GM19023 (cell line): ENCODE measurements around the gene CASZ1.
A peak's percentile ranks its signal among the peaks of the same experiment; 100 is the strongest.

Experiments used
- ATAC-seq: cut with Tn5 transposase; IDR thresholded peaks from one replicate; pipeline ENCODE4 v1.9.1; 2021; ENCODE audit warnings: mild to moderate bottlenecking, moderate library complexity; ENCODE audit not compliant: unreplicated experiment

CASZ1 gene

GRCh38 chr1:10710489-10710888 is 86.0 kb downstream of the CASZ1 start:
- no peak for ATAC-seq

GRCh38 chr1:10709646-10710045 is 86.8 kb downstream of the CASZ1 start:
- ATAC-seq, result no peak

- ATAC-seq, result no peak
Observed at GRCh38 chr1:10709165-10709564, 87.3 kb downstream of the CASZ1 start.

DNA sequence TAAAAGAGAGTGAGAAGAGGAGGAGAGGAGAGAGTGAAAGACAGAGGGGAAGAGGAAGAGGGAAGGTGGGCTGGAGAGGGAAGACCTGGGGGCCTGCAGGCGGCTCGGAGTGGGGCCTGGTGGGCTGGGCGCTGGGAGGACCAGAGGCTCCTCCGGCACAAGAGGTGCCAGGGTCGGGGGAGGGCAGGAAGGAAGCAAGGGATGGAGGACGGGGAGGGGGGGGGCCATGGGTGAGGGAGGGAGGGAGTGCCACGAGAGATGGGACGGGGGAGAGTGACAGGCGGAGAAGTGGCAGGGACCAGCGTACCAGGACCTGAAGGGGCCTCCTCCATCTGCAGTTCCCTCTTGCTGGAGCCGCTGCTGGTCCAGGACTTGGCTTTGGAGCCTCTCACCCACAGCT is 87.7 kb downstream of the CASZ1 start:
- ATAC-seq, result no peak

GRCh38 chr1:10707208-10707607 is 89.2 kb downstream of the CASZ1 start:
- ATAC-seq, result no peak

- no peak for ATAC-seq
Observed at GRCh38 chr1:10706376-10706913, 90.0 kb downstream of the CASZ1 start.

- no peak for ATAC-seq
Observed at GRCh38 chr1:10705953-10706352, 90.5 kb downstream of the CASZ1 start.

DNA sequence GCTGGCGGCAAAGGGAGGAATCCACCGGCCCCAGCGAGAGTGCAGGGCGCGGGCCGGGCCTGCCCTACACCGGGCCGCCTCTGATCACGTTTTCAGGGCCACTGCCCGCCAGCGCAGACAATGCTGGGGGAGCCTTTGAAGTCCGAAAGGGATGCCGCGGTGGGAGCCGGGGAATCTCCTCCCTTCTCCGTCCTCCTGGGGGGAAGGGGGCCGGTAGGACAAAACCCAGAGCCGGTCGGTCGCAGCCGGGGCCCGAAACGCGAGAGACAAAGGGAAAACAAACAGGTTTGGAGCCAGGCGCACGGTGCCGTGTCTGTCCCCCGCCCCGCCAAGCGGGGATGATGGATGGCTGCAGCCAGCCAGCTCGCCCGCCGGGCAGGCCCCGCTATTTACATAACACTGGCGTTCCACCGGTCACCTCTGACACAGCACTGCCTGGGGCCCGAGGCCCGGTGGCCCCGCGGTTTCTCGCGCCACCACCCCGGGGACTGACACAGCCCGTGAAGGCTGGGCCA is 92.0 kb downstream of the CASZ1 start:
- ATAC-seq, result no peak

DNA sequence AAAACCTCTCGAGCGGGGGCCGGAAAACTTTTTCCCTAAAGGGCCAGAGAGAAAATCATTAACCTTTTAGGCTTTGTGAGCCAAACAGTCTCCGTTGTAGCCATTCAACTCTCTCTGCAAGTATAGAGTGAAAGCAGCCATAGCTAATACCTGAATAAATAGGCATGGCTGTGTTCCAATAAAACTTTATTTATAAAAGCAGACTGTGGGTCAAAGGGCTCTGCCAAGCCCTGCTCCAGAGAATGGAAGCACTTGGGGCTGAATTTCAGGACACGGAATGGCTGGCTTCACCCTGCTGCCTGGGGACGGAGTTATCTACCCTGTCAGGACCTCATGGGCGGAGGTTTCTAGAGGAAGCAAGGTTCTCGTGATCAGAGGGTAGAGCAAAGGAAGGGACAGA is 92.7 kb downstream of the CASZ1 start:
- ATAC-seq, result no peak

DNA sequence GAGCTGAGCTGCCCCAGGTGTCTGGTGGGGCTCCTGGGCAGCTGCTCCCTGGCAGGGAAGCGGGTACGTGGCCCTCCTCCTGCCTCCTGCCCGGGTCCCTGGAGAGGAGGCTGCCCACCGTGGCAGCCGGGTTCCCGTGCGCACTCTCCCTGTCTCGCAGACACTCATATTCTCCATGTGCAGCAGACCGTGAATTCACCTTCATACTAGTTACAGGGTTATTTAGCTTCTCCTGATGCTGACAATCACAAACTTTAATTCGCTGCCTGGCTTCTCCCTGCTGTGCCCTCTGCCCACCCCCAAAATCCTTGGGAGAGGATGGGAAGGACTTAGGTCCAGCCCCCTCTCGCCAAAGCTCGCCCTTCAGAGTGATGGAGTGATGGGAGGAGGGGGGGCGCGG is 95.3 kb downstream of the CASZ1 start:
- no peak for ATAC-seq

DNA sequence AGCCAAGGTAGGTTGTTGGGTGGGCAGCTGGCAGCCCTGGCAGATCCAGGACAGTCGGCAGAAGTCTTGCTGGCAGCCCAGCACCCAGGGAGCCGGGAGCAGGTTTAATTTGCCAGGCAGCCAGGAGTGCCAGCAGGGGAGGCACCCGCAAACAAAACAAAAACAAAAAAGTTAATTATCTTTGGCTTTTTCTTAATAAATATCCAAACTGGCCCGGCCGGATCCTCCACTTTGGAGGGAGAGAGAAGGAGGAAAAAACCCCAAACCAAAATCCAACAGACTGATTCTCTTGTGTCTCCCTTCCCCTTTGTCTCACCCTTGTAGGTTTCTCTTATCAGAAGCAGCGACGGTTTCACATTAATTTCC is 97.0 kb downstream of the CASZ1 start:
- ATAC-seq, result no peak

GRCh38 chr1:10698726-10699469 is 97.5 kb downstream of the CASZ1 start:
- ATAC-seq, result no peak

GRCh38 chr1:10697621-10698160 is 98.8 kb downstream of the CASZ1 start:
- no peak for ATAC-seq

DNA sequence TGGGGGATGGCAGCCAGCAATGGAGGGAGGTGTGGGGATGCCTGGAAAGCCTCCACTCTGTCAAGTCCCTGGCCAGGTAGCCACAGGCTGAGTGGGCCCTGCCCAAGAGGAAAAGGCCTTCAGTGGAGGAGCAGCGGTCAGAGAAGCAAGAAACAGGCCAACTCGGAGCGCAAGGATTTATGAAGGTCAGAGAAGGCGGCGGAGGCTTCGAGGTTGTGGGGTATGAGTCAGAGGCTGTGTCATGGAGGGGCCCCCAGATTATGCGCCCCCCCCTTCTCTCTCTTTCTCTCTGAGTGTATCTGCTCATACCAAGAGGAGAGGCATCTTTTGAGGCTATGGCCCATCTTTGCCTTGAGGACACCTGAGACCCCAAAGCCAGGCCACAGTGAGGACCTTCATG is 99.5 kb downstream of the CASZ1 start:
- no peak for ATAC-seq

GRCh38 chr1:10694633-10695627 is 101.5 kb downstream of the CASZ1 start:
- peak; percentile 46 for ATAC-seq

DNA sequence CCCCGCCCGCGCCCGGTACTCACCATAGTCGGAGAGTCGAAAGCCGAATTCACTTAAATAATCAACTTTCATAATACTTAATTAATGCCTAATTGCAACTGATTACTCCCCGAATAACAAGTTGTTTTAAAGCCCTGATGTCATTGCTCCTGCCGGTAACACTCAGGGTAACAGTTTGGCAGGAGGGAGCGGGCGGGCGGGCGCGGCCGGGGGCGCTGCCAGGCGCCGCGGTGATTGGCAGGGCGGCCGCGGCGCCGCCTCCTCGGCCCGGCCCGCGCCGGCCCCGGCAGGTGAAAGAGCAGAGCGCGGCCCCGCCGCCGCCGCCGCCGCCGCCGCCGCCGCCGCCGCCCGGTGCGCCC is 102.2 kb downstream of the CASZ1 start:
- peak; percentile 38 for ATAC-seq

DNA sequence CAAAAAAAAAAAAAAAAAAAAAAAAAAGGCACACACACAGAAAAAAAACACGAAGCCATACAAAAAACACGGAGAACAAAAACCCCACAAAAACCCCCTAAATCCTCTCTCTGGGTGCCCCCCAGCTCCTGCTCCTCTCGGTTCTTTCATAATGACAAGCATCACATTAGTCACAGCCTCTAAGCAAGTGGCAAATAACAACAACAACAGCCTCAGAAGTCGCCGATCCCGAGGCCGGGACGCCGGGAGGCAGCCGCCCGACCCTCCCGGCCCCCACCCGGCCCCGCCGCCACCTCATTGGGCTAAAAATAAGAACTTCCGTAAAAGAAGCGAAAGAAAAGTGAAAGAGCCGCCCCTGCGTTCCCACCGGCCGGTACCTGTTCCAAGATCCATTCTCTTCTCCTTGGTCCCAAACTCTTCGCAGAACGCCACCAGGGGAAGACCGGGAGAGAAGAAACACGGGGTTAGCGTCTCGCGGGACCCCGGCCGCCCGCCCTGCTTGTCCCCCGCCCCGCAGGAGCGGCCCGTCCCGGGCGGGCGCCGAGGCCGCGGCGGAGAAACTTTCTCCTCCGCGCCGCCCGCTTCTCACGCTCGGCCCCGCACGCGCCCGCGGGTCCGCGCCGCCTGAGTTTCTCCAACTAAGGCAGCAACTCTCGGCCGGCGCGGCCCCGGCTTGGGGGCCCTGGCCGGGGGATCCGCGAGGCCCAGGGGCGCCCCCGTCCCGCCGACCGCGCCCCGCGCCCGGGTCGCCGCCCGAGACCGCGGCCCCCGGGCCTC is 102.8 kb downstream of the CASZ1 start:
- ATAC-seq, result peak; percentile 19

- no peak for ATAC-seq
Observed at GRCh38 chr1:10693152-10693496, 103.3 kb downstream of the CASZ1 start.

GRCh38 chr1:10692401-10693021 is 103.9 kb downstream of the CASZ1 start:
- ATAC-seq, result no peak

GRCh38 chr1:10691740-10692125 is 104.7 kb downstream of the CASZ1 start:
- ATAC-seq, result no peak
